Stimulated activated CD8-positive, alpha-beta memory T cell treated with anti-CD3 and anti-CD28 coated beads, Interleukin-15, amount 100 ng/mL, for 1 hour (primary cell): ENCODE results near the gene CAVIN2.
"Not testable (repeated sequence)": the region's sequence is repeated elsewhere in the genome, so short reads cannot be mapped to it uniquely, and the experiment has no call there.

Experiments
- DNase-seq: peaks from one replicate; pipeline ENCODE4 v3.0.0-alpha.2; 2020; ENCODE audit warnings: low read depth

CAVIN2 gene

DNA sequence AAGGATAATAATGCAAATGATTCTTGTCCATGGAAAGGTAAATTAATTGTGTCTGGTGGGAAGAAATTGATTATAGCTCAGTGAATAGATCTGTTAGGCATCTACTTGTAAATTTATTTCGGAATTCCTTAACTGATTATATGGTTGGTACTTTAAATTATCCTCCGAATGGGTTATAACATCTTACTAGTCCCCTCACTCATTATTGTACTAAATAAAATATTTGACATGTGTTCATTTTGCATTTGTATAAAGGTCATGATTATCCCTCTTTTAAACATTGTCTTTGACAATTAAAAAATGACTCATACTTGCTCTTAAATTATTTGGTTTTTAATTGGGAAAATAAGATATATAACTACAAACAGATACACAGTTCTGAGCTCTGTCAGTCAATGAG is 47.4 kb downstream of the CAVIN2 start:
- DNase-seq: no peak

DNA sequence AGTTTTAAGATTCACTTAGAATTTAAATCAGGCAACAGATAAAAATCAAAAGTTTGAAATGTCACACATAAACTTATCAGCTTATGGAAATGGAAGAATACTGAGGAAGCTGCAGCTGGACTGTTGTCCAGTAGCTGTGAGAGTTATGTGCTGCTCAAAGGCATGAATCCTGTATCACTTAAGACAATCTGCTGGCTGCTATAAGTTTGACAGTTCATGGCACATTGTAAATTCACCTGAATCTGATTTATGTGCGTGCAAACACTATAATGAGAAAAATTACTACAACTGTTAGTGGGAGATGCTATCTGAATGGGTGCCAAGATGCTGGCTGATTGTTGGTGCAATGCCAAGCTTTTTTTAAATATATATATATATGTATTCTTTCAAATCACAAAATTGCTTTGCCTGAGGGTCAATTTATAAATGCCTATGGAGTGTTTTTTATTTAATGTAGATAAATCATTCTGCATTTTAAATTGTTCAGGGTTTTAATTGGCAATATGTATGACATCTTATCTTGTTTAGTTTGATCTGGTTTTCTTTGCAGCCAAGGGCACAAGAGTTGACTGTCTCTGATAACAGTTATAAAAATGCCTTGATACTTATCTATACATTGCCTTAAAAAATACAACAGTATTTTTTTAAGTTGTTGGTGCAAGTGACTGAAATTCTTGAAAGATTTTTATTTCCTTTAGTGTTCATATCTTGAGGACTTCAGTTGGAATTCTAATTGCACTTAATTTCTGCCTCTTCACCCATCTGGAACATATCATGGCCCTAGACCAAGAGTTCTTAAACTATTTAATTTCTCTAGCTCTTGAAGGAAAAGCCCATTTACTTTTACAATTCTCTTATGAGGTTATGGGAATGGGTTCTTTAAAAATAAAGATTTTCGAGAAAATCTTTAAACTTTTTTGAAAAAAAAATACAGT is 48.7 kb downstream of the CAVIN2 start:
- no peak for DNase-seq

DNA sequence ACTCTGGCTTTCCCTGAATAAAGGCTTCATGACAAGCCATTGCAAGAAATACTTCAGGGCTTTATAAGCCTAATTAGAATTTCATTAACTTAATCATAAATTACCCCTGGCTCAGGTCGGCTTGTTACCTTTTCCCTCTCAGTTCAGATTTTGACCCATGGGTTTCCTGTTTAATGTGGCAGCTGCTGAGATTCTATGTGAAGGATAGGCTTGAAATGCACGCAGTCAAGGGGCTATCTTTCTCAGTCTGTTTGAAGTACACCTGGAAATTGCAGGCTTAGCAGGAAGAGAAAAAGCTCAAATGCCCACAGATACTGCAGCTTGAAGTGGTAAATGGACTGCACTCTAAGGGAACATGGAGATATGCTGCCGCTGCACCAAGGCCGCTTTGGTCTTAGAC is 49.4 kb downstream of the CAVIN2 start:
- DNase-seq: no peak

DNA sequence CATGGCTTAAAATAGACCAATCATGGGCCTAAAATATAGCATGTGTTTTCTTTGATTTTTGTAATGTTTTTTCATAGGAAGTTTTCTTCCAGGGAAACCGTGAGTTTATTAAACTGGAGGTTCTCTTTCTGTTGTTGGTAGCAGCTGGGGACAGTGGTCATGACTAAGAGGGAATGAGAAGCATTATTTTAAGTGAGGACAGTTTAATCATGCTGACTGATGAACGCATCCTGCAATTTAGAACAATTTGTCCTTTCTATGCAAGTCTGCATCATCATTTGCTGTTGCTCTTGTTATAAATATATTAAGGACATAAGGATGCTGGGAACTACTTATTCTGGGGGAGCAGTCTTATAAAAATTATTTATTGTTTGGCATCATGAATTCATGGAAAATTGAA is 51.2 kb downstream of the CAVIN2 start:
- no peak for DNase-seq

DNA sequence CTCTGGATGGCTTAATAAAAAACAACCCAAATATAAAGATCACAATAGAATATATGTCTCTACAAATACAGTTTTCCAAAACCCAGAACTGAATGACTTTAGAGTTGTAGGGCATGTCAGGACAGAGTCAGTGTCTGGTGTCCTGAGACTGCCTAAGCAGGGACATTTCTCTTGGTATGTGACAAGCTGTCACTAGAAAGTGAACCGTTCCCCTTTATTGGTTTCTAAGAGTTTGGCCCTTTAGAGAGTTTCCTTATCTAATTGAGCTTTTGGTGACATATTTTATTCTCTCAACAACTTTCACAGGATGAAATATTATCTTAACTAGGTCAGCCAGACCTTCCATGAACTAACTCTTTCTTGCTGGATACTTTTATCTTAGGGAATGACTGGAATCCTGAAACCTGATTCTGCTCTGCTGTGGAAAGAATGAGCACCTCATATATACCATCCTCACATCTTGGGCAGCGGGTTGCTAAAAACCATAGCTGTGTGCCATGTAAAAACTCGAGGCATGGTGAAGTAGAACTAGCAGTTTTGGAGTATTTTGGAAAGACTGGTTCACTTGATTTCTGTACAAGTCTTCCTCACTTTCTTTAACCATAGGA is 54.8 kb downstream of the CAVIN2 start:
- no peak for DNase-seq

DNA sequence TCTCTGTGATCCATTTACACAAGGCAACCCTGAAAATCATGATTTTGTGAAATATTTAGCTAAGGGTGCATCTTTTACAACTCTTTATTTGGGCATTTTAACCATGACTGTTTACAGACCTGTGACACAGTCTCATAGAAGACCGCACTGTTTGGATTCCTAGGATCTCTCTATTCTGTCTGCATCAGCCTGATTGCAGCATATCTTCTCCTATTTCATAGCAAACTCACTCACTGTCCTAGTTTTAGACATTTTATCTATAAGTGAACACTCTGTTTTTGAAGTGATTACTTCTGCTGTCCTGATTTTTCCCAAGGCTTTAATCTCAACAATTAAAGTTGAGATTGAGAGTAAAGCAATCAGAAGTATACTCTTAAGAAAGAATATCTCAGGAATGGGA is 56.2 kb downstream of the CAVIN2 start:
- DNase-seq: no peak

DNA sequence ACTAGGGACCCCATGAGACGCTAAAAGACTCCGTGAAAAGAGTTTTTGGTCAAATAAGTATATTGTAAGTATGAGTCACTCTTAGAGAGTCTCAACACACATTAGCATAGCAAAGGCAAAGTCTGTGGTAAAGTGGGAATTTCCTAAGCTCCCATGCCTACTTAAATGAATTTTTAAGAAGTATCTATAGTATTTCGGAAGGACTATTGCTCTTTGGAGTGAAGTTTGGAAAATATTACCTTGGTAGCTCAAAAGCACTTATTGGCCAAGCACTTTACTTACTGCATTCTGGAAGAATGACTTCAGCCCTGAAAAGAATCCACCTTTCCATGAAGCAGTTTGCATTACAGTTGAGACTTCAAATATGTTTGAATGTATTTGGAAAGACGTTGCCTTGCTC is 57.1 kb downstream of the CAVIN2 start:
- DNase-seq: no peak

DNA sequence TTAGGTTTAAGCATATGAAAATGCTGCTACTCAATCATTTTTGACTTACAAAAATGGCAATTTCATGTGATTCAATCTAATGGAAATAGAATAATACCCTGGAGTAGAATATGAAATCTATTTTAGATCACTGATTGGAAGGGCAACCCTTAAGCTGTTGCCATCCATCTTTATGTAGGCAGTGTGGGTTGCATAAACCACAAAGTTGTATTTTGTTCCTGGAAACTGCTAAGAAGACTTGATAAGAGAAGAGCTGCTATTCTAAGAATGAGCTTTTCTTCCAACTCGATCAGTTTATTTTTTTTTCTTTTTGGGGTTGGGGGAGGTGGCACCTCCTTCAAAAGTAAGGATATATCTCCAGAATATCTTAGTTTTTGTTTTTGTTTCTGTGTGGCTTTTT is 60.2 kb downstream of the CAVIN2 start:
- no peak for DNase-seq

DNA sequence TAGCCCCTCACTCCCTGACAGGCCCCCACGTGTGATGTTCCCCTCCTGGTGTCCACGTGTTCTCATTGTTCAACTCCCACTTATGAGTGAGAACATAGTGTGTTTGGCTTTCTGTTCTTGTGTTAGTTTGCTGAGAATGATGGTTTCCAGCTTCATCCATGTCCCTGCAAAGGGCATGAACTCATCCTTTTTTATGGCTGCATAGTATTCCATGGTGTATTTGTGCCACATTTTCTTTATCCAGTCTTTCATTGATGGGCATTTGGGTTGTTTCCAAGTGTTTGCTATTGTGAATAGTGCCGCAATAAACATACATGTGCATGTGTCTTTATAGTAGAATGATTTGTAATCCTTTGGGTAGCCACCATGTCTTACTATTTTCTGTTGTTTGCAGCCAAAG is 61.2 kb downstream of the CAVIN2 start:
- DNase-seq: not testable (repeated sequence)
